AG09319 (cell line): ENCODE measurements around the gene CPVL.

ENCODE experiments used
- DNase-seq: peaks from one replicate; pipeline ENCODE4 v3.0.0-alpha.2; 2010; ENCODE audit warnings: low read depth; ENCODE audit errors: extremely low read depth
- CTCF ChIP-seq: IDR thresholded peaks from 2 replicates; pipeline ENCODE4 v1.5.1; 2011; ENCODE audit warnings: low read depth, mild to moderate bottlenecking, inconsistent platforms, low read length, moderate library complexity

Gene CPVL

GRCh38 chr7:29005829-29006228 is 140.5 kb downstream of the CPVL start:
- DNase-seq = no peak
- TF ChIP-seq CTCF = no peak

GRCh38 chr7:29005406-29005805 is 140.9 kb downstream of the CPVL start:
- no peak for TF ChIP-seq CTCF
- DNase-seq = no peak

GRCh38 chr7:29003703-29004102 is 142.6 kb downstream of the CPVL start:
- TF ChIP-seq CTCF = no peak
- DNase-seq = no peak

- no peak for DNase-seq
- no peak for TF ChIP-seq CTCF
Measured at GRCh38 chr7:29000717-29001076, 145.6 kb downstream of the CPVL start.

GRCh38 chr7:28999895-29000716 is 146.2 kb downstream of the CPVL start:
- no peak for DNase-seq
- TF ChIP-seq CTCF = no peak

- TF ChIP-seq CTCF = no peak
- no peak for DNase-seq
Measured at GRCh38 chr7:28999427-28999826, 146.9 kb downstream of the CPVL start.

GRCh38 chr7:28998105-28998504 is 148.2 kb downstream of the CPVL start:
- TF ChIP-seq CTCF = no peak
- no peak for DNase-seq
